SK-N-DZ (cell line): ENCODE measurements around the gene RAPGEF3. TPM values are rescaled to one million over a fixed set of nuclear protein-coding genes. Genes with fewer than 3 reads are reported as not detected.

Source experiments
- DNase-seq: peaks from one replicate; pipeline ENCODE4 v3.0.0-alpha.2; 2015; ENCODE audit warnings: low spot score
- polyA plus RNA-seq, 2 experiments: library from polyadenylated mRNA; depleted of rRNA; stranded (reverse); fragments of >200 nt; gene quantifications; 2 replicates each; pipeline ENCODE4 v1.2.3, GENCODE V29; 2014

Gene RAPGEF3
- polyA plus RNA-seq (2014; cell fraction: cytosol; rRNA removed): 1.3 and 4.6 TPM in 2 replicates
- 1.6 and 2.8 TPM in 2 replicates for polyA plus RNA-seq (2014; cell fraction: nucleus; rRNA removed)

- DNase-seq: peak; percentile 71
Observed at GRCh38 chr12:47758834-47759690, at the start of gene RAPGEF3. TSS of gene RAPGEF3 (minus strand) at chr12:47758880. CDS start at chr12:47758556, 324 bp downstream.

- DNase-seq: no peak
Observed at GRCh38 chr12:47808050-47808449, 49.4 kb upstream of the RAPGEF3 start.

- DNase-seq: no peak
Observed at GRCh38 chr12:47807338-47807737, 48.7 kb upstream of the RAPGEF3 start.

GRCh38 chr12:47805417-47805816 lies 46.7 kb upstream of the RAPGEF3 start:
- no peak for DNase-seq

GRCh38 chr12:47804171-47804570 lies 45.5 kb upstream of the RAPGEF3 start:
- DNase-seq: no peak

- DNase-seq: no peak
Observed at GRCh38 chr12:47803191-47803875, 44.7 kb upstream of the RAPGEF3 start.

GRCh38 chr12:47802312-47802711 lies 43.6 kb upstream of the RAPGEF3 start:
- peak; percentile 40 for DNase-seq

GRCh38 chr12:47801904-47802246 lies 43.2 kb upstream of the RAPGEF3 start:
- DNase-seq: no peak

GRCh38 chr12:47801170-47801903 lies 42.7 kb upstream of the RAPGEF3 start:
- DNase-seq: no peak

- no peak for DNase-seq
Observed at GRCh38 chr12:47800582-47800981, 41.9 kb upstream of the RAPGEF3 start.

- DNase-seq: no peak
Observed at GRCh38 chr12:47799357-47799955, 40.8 kb upstream of the RAPGEF3 start.

GRCh38 chr12:47798382-47798948 lies 39.8 kb upstream of the RAPGEF3 start:
- DNase-seq: no peak

- no peak for DNase-seq
Observed at GRCh38 chr12:47797441-47797840, 38.8 kb upstream of the RAPGEF3 start.

GRCh38 chr12:47795814-47796411 lies 37.2 kb upstream of the RAPGEF3 start:
- DNase-seq: no peak

- no peak for DNase-seq
Observed at GRCh38 chr12:47795121-47795813, 36.6 kb upstream of the RAPGEF3 start.

- DNase-seq: no peak
Observed at GRCh38 chr12:47794679-47795078, 36.0 kb upstream of the RAPGEF3 start.

GRCh38 chr12:47793015-47793681 lies 34.5 kb upstream of the RAPGEF3 start:
- DNase-seq: no peak

- DNase-seq: no peak
Observed at GRCh38 chr12:47791874-47792273, 33.2 kb upstream of the RAPGEF3 start.

GRCh38 chr12:47791351-47791746 lies 32.7 kb upstream of the RAPGEF3 start:
- DNase-seq: no peak
